HG03280 (cell line): Measurements from ENCODE around the gene PDZRN4.

Experiments used
- ATAC-seq: cut with Tn5 transposase; IDR thresholded peaks from one replicate; pipeline ENCODE4 v1.9.1; 2021; ENCODE audit warnings: mild to moderate bottlenecking, moderate library complexity; ENCODE audit not compliant: unreplicated experiment

PDZRN4 gene

GRCh38 chr12:41348198-41348597, 160.1 kb downstream of the PDZRN4 start:
- ATAC-seq = no peak

DNA sequence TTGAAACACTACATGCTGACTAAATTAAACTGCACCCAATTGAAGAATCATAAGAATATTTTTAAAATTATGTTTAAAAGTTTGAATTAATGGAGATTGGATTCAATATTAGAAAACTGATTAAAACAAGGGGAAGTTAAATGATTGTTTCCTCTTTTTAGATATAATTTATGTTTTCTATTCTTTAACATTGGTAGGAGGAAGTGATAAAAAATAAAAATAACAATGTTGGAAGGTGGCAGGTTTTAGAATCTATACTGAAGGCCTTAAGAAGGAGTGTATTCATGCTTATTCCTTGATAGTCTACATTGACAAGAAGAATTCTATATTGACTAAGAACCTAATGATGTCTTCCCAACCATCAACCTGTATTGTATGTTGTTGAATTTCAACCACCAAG, 168.1 kb downstream of the PDZRN4 start:
- no peak for ATAC-seq

DNA sequence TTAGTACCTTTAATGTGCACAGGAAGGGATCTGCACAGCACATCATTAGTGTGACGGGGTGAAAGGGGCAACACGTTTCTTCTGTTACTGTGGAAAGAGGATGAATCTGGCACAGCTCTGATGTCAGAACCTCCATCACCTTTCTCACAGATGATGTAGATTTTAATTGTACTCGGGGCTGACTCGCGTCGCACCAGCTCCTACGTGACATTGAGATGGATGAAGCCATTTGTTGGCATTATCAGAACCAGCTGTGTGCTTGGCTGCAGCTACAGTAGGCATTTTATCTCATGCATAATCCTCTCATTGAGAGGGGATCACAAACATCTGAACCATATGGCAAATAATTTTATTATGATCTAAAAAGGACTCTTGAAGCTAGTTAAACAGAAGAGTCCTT, 173.6 kb downstream of the PDZRN4 start:
- ATAC-seq = no peak

- ATAC-seq = no peak
Measured at GRCh38 chr12:41362510-41362909, 174.4 kb downstream of the PDZRN4 start.

DNA sequence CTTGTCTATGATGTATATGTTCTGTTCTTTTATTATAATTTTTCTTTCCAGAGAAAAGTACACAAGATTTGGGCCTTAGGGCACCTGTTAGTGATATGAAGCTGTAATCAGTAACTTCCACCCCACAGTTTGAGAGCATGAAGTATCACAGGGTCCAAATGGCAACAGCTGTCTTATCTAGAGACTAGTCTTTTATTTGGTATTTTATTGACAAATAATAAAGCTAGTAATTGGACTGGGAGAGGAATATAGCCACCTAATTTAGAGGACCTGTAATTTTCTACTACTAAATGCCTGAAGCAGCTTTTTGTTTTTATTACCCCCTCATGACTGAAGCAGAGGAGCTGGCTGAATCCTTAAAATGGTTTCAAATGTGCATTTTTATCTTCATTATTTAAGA, 174.8 kb downstream of the PDZRN4 start:
- no peak for ATAC-seq

DNA sequence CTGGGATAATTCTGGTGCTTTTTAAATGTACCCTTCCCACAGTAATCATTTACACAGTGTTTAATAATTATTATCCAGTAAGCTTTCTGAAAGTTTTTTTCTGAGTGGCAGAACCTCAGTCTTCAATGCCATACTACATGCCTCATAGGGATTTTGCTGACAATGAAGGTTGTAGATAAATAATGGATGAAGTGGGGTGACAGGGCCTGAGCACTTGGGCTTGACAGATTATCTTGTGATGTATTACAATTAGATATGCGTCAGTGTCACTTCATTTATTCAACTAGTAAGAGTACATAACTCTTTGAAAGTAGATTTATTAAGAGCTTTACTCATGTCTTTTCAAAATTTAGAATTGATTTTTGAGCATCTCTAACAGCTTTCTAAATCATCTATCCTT, 176.1 kb downstream of the PDZRN4 start:
- ATAC-seq = no peak

- ATAC-seq = no peak
Measured at GRCh38 chr12:41365653-41366171, 177.6 kb downstream of the PDZRN4 start.

GRCh38 chr12:41367726-41368405, 179.7 kb downstream of the PDZRN4 start:
- ATAC-seq = no peak

DNA sequence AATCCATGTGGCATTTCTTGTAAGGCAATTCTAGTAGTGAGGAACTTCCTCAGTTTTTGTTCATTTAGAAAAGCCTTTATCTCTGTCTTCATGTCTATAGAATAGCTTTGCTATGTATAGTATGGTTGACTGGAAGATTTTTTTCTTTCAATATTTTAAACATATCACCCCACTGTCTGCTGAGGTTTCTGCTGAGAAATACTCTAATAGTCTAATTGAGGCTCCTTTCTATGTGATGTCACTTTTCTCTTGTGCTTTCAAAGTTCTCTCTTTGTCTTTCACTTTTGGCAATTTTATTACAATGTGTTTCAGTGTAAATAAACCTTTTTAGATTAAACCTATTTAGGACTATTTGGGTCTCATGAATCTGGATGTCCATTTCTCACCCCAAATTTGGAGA, 192.8 kb downstream of the PDZRN4 start:
- no peak for ATAC-seq

- ATAC-seq = no peak
Measured at GRCh38 chr12:41402801-41403200, 214.7 kb downstream of the PDZRN4 start.

- ATAC-seq = no peak
Measured at GRCh38 chr12:41407232-41407799, 219.2 kb downstream of the PDZRN4 start.

- ATAC-seq = no peak
Measured at GRCh38 chr12:41409628-41410027, 221.5 kb downstream of the PDZRN4 start.

- no peak for ATAC-seq
Measured at GRCh38 chr12:41418586-41418985, 230.5 kb downstream of the PDZRN4 start.

DNA sequence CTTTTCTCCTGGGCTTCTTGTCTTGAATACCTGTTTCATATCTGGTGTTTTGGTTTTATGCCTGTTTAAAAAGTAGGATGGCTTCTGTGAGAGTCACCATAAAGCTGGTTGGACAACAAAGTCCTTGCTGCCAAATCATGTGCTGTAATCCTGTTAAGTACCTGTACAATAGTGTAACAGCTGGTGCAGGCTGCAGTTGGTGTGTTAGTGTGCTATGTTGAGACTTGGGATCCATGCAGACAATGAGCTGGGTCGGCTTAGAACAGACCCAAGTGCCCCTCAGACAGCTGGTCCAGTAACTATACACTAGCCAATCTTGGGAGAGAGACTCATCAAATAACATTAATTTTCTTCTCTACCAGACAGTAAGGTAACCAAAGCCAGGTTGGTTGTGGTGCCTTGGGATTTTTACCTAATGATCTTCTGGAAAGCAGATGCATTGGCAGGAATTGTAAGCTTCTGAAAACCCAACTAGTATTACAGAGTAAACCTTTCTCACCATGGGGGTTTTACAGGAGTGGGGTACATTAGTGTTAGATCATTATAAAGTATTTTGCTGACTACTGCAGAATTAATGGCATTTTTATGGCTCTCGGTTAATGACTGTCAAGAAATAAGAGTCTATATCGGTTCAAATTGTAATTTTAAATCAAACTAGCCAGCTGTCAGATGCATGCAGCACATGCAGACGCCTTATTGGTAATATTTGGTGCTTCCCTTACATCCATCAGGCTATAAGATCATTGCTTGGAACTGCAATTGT, 231.2 kb downstream of the PDZRN4 start:
- ATAC-seq = no peak

GRCh38 chr12:41424651-41425050, 236.5 kb downstream of the PDZRN4 start:
- no peak for ATAC-seq

- ATAC-seq = no peak
Measured at GRCh38 chr12:41433460-41433859, 245.3 kb downstream of the PDZRN4 start.

DNA sequence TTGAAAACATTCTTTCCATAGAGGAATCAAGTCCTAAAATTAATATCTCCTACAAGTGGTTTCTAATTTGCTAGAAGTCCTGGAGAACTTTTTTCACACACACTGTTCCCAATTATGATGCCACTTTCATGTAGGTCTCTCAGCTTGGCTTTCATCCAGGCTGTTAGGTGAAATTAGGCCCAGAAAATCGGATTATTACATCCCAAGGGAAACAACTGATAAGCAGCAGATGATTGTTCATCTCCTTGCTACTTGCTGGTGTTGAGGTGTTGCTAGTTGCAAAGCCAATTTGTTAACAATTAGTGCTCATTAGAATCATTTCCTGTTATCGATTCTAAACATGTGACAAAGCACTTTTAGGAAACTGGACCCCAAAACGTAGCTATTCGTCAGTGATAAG, 248.0 kb downstream of the PDZRN4 start:
- no peak for ATAC-seq

DNA sequence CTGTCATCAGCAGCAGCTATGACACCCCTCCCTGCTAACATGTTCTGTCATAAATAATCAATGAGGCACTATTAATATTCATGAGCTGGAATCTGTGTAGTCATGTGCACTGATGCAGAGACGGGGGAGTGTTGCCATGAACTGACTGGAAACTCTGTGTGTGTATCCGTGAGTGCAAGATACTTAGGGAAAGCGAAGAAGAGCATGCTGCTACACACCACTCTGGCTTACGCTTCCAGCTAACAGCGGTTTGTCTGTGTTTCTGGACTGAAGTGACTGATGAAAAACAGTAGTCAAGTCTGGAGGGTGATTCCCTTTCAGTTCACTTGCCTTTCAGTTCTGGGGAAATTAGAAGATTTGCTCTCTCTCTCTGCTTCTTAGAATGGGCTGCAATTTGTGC, 249.4 kb downstream of the PDZRN4 start:
- no peak for ATAC-seq

GRCh38 chr12:41438854-41439541, 250.9 kb downstream of the PDZRN4 start:
- ATAC-seq = no peak

DNA sequence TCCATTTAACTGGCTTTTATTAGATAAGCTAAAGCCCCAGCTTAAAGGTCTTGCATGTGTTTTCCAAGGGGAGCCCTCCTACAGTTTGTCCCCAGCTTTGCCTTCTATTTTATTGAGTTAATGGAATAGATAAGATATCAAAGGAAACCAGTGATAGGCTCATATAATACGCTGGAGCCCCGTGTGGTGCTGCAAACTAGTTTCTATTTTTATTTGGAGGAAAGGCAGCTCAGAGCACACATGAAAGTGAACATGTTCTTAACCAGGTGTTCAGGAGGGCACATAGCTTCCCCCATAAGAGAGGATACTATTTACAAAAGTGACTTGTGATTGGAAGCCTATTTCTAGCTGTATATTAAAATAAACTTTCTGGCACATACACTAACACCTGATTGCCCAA, 251.7 kb downstream of the PDZRN4 start:
- ATAC-seq = no peak

- no peak for ATAC-seq
Measured at GRCh38 chr12:41441180-41441579, 253.1 kb downstream of the PDZRN4 start.
